Measurements from ENCODE around the gene GRIK1.

Gene GRIK1

DNA sequence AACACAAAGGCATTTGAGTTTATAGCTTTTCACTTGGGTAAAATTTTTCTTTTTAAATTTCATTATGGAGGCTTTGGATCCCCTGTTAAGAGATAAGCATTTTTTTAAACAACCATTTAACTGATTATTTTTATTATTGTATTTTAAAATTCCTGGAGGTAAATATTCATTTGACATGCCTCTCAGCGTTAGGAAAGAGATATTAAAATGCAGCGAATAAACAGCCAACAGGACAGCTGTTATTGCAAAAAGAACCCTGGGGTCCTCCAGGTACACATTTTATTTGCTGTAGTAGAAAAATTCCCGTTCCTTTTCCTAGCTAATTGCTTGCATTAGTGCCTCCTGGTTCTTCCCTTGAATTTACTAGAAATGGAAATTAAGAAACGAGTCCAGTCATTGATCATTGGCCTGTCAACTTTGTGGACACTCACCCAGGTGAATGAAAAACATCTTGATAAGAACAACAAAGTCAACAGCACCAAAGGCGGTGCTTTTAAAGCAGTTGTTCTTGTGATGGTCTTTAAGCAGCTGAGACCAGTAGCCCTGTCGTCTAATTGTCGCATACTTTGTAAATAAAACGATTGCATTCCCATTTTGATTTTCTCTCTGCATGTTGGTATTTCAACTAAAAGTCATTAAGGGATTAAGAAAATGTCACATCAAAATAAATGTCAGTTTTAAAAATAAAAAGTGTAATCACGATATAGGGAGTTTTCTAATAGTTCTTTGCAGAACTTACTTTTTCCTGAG, 282.4 kb downstream of the GRIK1 start:
- no peak for TF ChIP-seq CTCF (IDR thresholded peaks at IDR 0.05; ENCODE audit: poor library complexity, severe bottlenecking)
- ATAC-seq (ENCODE audit: low read depth) (no peak), DNase-seq (ENCODE audit: low spot score) (no peak)
- Histone ChIP-seq H3K4me1 (ENCODE audit: insufficient read depth, poor library complexity, severe bottlenecking) (peaks cover 9% of the 10 kb centered on the region), H3K9me3 (ENCODE audit: severe bottlenecking) (no peaks in the 10 kb centered on the region), H3K4me3 (ENCODE audit: severe bottlenecking) (no peak overlapping the region), H3K27ac (ENCODE audit: poor library complexity, severe bottlenecking) (peak overlapping the region; percentile 14), H3K36me3 (ENCODE audit: low read depth) (no peaks in the 10 kb centered on the region), H3K27me3 (ENCODE audit: insufficient read depth, poor library complexity, severe bottlenecking) (no peaks in the 10 kb centered on the region)

- H3K27ac ChIP-seq (ENCODE audit: poor library complexity, severe bottlenecking) = peak overlapping the region; percentile 14
- DNase-seq (ENCODE audit: low spot score) = no peak
- TF ChIP-seq CTCF (IDR thresholded peaks at IDR 0.05; ENCODE audit: poor library complexity, severe bottlenecking) = no peak
- H3K4me1 ChIP-seq (ENCODE audit: insufficient read depth, poor library complexity, severe bottlenecking) = peaks cover 9% of the 10 kb centered on the region
- no peaks in the 10 kb centered on the region for H3K36me3 ChIP-seq (ENCODE audit: low read depth)
- H3K4me3 ChIP-seq (ENCODE audit: severe bottlenecking) = no peak overlapping the region
- no peaks in the 10 kb centered on the region for H3K9me3 ChIP-seq (ENCODE audit: severe bottlenecking)
- peak; percentile 54 for ATAC-seq (ENCODE audit: low read depth)
- no peaks in the 10 kb centered on the region for H3K27me3 ChIP-seq (ENCODE audit: insufficient read depth, poor library complexity, severe bottlenecking)
Measured at GRCh38 chr21:29656504-29657239, 283.1 kb downstream of the GRIK1 start.

DNA sequence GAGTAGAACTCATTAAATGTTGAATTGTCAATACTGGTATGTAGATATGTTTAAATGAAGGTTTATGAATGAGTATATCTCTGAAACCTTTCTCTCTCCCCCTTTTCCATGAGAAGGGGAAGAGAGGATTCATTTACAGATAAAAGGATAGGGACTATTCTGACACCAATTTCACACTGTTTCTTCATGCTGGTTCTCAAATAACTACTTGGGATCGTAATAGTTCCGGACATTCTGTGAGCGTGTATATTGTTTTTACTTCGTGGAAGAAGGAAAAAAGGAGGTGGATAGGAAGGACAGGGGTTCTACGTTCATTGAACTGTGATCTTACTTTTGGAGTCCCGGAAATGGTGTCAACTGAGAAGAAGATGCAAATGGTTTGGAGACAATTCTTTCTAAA, 284.2 kb downstream of the GRIK1 start:
- Histone ChIP-seq H3K9me3 (ENCODE audit: severe bottlenecking) (no peaks in the 10 kb centered on the region), H3K36me3 (ENCODE audit: low read depth) (no peaks in the 10 kb centered on the region), H3K27ac (ENCODE audit: poor library complexity, severe bottlenecking) (no peak overlapping the region), H3K4me1 (ENCODE audit: insufficient read depth, poor library complexity, severe bottlenecking) (peaks cover 9% of the 10 kb centered on the region), H3K27me3 (ENCODE audit: insufficient read depth, poor library complexity, severe bottlenecking) (no peaks in the 10 kb centered on the region), H3K4me3 (ENCODE audit: severe bottlenecking) (no peak overlapping the region)
- no peak for DNase-seq (ENCODE audit: low spot score)
- TF ChIP-seq CTCF (IDR thresholded peaks at IDR 0.05; ENCODE audit: poor library complexity, severe bottlenecking) = no peak
- ATAC-seq (ENCODE audit: low read depth) = no peak

DNA sequence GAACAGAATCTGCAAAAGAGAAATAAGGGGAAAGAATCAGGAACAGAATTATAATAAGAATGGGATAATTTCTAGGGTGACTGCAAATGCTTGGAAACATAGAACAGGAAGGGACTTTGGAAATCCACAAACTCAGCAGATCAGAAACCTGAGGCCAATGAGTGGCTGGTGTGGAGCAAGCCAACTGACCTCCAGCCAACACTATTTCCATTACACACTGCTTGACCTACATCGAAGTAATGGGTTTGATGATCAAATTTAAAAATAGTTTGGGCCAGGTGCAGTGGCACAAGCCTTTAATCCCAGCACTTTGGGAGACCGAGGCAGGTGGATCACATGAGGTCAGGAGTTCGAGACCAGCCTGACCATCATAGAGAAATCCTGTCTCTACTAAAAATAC, 284.9 kb downstream of the GRIK1 start:
- Histone ChIP-seq H3K9me3 (ENCODE audit: severe bottlenecking) (no peaks in the 10 kb centered on the region), H3K4me1 (ENCODE audit: insufficient read depth, poor library complexity, severe bottlenecking) (peaks cover 9% of the 10 kb centered on the region), H3K36me3 (ENCODE audit: low read depth) (no peaks in the 10 kb centered on the region), H3K4me3 (ENCODE audit: severe bottlenecking) (no peak overlapping the region), H3K27me3 (ENCODE audit: insufficient read depth, poor library complexity, severe bottlenecking) (no peaks in the 10 kb centered on the region), H3K27ac (ENCODE audit: poor library complexity, severe bottlenecking) (no peak overlapping the region)
- TF ChIP-seq CTCF (IDR thresholded peaks at IDR 0.05; ENCODE audit: poor library complexity, severe bottlenecking) = no peak
- ATAC-seq (ENCODE audit: low read depth) = no peak
- DNase-seq (ENCODE audit: low spot score) = no peak

GRCh38 chr21:29654203-29654602, 285.6 kb downstream of the GRIK1 start:
- no peak for DNase-seq (ENCODE audit: low spot score)
- peaks cover 9% of the 10 kb centered on the region for H3K4me1 ChIP-seq (ENCODE audit: insufficient read depth, poor library complexity, severe bottlenecking)
- H3K36me3 ChIP-seq (ENCODE audit: low read depth) = no peaks in the 10 kb centered on the region
- no peaks in the 10 kb centered on the region for H3K27me3 ChIP-seq (ENCODE audit: insufficient read depth, poor library complexity, severe bottlenecking)
- H3K4me3 ChIP-seq (ENCODE audit: severe bottlenecking) = no peak overlapping the region
- no peaks in the 10 kb centered on the region for H3K9me3 ChIP-seq (ENCODE audit: severe bottlenecking)
- ATAC-seq (ENCODE audit: low read depth) = no peak
- TF ChIP-seq CTCF (IDR thresholded peaks at IDR 0.05; ENCODE audit: poor library complexity, severe bottlenecking) = no peak
- H3K27ac ChIP-seq (ENCODE audit: poor library complexity, severe bottlenecking) = no peak overlapping the region
